H1 (cell line): ENCODE data around the gene GSE1. TPM values are rescaled to one million over a fixed set of nuclear protein-coding genes. Genes with fewer than 3 reads are reported as not detected.
A peak's percentile ranks its signal among the peaks of the same experiment; 100 is the strongest.

ENCODE experiments used
- CTCF ChIA-PET: fragments of 300-600 bp; sonication (Branson Sonifier 250); formaldehyde crosslinking; loops from one replicate; lab custom pipeline; 2021; ENCODE audit not compliant: partially characterized antibody; lab: Charles Lee
- POLR2A ChIA-PET: fragments of 300-600 bp; sonication (Branson Sonifier 250); formaldehyde crosslinking; loops from one replicate; lab custom pipeline; 2021; ENCODE audit warnings: inconsistent platforms; ENCODE audit not compliant: partially characterized antibody; lab: Charles Lee
- DNase-seq, 2 experiments: peaks; one replicate each; pipeline versions ENCODE4 v3.0.0 to v3.0.0-alpha.2; 2010 to 2022; ENCODE audit warnings: low spot score in 2 of 2, low read depth in 1 of 2, mixed read lengths in 1 of 2
- FAIRE-seq: peaks from 2 replicates; lab custom pipeline; 2011; peaks lifted over from hg19 to GRCh38; lab: Jason Lieb, UNC
- H2AFZ ChIP-seq: 2 replicates; pipeline ENCODE4 v1.8.1; 2012; ENCODE audit warnings: low read length, inconsistent platforms
- H2AK5ac ChIP-seq: 2 replicates; pipeline ENCODE4 v1.6.1; 2013; ENCODE audit warnings: low read depth, low read length
- H2BK120ac ChIP-seq: replicated peaks from 2 replicates; pipeline ENCODE3; 2013; ENCODE audit warnings: low read depth, low read length, inconsistent platforms
- H2BK12ac ChIP-seq: 2 replicates; pipeline ENCODE4 v1.6.1; 2013; ENCODE audit warnings: low read depth, low read length
- H2BK15ac ChIP-seq: 2 replicates; pipeline ENCODE4 v1.6.1; 2013; ENCODE audit warnings: low read length
- H2BK20ac ChIP-seq: 2 replicates; pipeline ENCODE4 v1.6.1; 2013; ENCODE audit warnings: low read length
- H2BK5ac ChIP-seq: 2 replicates; pipeline ENCODE4 v1.6.1; 2013; ENCODE audit warnings: low read depth, low read length
- H3K14ac ChIP-seq: 2 replicates; pipeline ENCODE4 v1.6.1; 2013; ENCODE audit warnings: inconsistent platforms; ENCODE audit not compliant: insufficient read length
- H3K18ac ChIP-seq: 2 replicates; pipeline ENCODE4 v1.6.1; 2013; ENCODE audit warnings: low read length; ENCODE audit errors: extremely low read depth
- H3K23ac ChIP-seq: 2 replicates; pipeline ENCODE4 v1.6.1; 2013; ENCODE audit warnings: inconsistent platforms; ENCODE audit not compliant: insufficient read length
- H3K23me2 ChIP-seq: 2 replicates; pipeline ENCODE4 v1.6.1; 2013; ENCODE audit warnings: low read depth, low read length
- H3K27ac ChIP-seq: 2 replicates; pipeline ENCODE4 v1.6.1; 2011; ENCODE audit warnings: low read depth, low read length, inconsistent platforms
- H3K27me3 ChIP-seq, 4 experiments: replicated peaks in 1 of 4; 1 replicate in 1 of 4; 2 replicates in 3 of 4; pipeline versions ENCODE4 v1.6.1 to v1.8.1; 2011 to 2013; ENCODE audit warnings: low read length in 3 of 4, mild to moderate bottlenecking in 3 of 4, inconsistent platforms in 2 of 4, mixed read lengths in 2 of 4, moderate library complexity in 1 of 4; ENCODE audit not compliant: control insufficient read depth in 3 of 4, insufficient read depth in 3 of 4; ENCODE audit errors: extremely low read depth in 1 of 4
- H3K36me3 ChIP-seq, 4 experiments: 2 replicates each; pipeline versions ENCODE4 v1.6.1 to v1.8.1; 2011 to 2013; ENCODE audit warnings: mild to moderate bottlenecking in 4 of 4, low read length in 3 of 4, moderate library complexity in 2 of 4, control low read depth in 1 of 4, inconsistent platforms in 1 of 4; ENCODE audit not compliant: insufficient read depth in 4 of 4, control insufficient read depth in 2 of 4
- H3K4ac ChIP-seq: replicated peaks from 2 replicates; pipeline ENCODE3; 2013; ENCODE audit warnings: low read length, low read depth, mixed read lengths, inconsistent platforms; ENCODE audit not compliant: insufficient read length
- H3K4me1 ChIP-seq, 4 experiments: replicated peaks in 1 of 4; 1 replicate in 1 of 4; 2 replicates in 3 of 4; pipeline versions ENCODE4 v1.6.1 to v1.8.1; 2011 to 2013; ENCODE audit warnings: low read length in 3 of 4, inconsistent platforms in 2 of 4, mixed read lengths in 1 of 4; ENCODE audit not compliant: insufficient read depth in 4 of 4, control insufficient read depth in 3 of 4
- H3K4me2 ChIP-seq, 2 experiments: 2 replicates each; pipeline versions ENCODE4 v1.6.1 to v1.8.1; 2011 to 2013; ENCODE audit warnings: low read depth in 2 of 2, low read length in 2 of 2, control low read depth in 1 of 2, inconsistent platforms in 1 of 2, mild to moderate bottlenecking in 1 of 2; ENCODE audit not compliant: insufficient read depth in 1 of 2
- H3K4me3 ChIP-seq, 4 experiments: fragments of 200-600, 300-600 bp in 1 of 4; sonication (generic), shearing (Covaris generic), sonication (Bioruptor Twin) in 1 of 4; 2 replicates each; pipeline versions ENCODE4 v1.5.1 to v1.8.1; 2011 to 2016; ENCODE audit warnings: low read length in 4 of 4, low read depth in 3 of 4, control low read depth in 2 of 4, inconsistent platforms in 2 of 4, mild to moderate bottlenecking in 2 of 4, mixed read lengths in 1 of 4, moderate library complexity in 1 of 4; ENCODE audit not compliant: insufficient read depth in 2 of 4; ENCODE audit errors: extremely low read depth in 1 of 4
- H3K56ac ChIP-seq: replicated peaks from 2 replicates; pipeline ENCODE3; 2013; ENCODE audit warnings: low read depth, mild to moderate bottlenecking, mixed read lengths, low read length, inconsistent platforms; ENCODE audit not compliant: insufficient read length
- H3K79me1 ChIP-seq: 2 replicates; pipeline ENCODE4 v1.6.1; 2013; ENCODE audit warnings: low read depth, low read length, control low read depth
- H3K79me2 ChIP-seq, 2 experiments: 2 replicates each; pipeline versions ENCODE4 v1.6.1 to v1.8.1; 2012 to 2013; ENCODE audit warnings: low read length in 2 of 2, mild to moderate bottlenecking in 2 of 2, inconsistent platforms in 1 of 2; ENCODE audit not compliant: insufficient read depth in 2 of 2, control insufficient read depth in 1 of 2
- H3K9ac ChIP-seq, 4 experiments: replicated peaks in 1 of 4; 1 replicate in 1 of 4; 2 replicates in 3 of 4; pipeline versions ENCODE4 v1.6.1 to v1.8.1; 2011 to 2013; ENCODE audit warnings: low read depth in 3 of 4, low read length in 3 of 4, control low read depth in 2 of 4, mild to moderate bottlenecking in 2 of 4, moderate library complexity in 2 of 4, inconsistent platforms in 1 of 4; ENCODE audit errors: extremely low read depth in 1 of 4
- H3K9me3 ChIP-seq, 2 experiments: 2 replicates each; pipeline versions ENCODE4 v1.6.1 to v1.8.1; 2012 to 2013; ENCODE audit warnings: mild to moderate bottlenecking in 2 of 2, moderate library complexity in 2 of 2, control low read depth in 1 of 2, inconsistent platforms in 1 of 2, low read depth in 1 of 2, low read length in 1 of 2, mixed read lengths in 1 of 2; ENCODE audit not compliant: insufficient read depth in 2 of 2
- H4K20me1 ChIP-seq, 2 experiments: replicated peaks in 1 of 2; 2 replicates each; pipeline versions ENCODE3 to v1.8.1; 2011 to 2013; ENCODE audit warnings: inconsistent platforms in 2 of 2, low read length in 2 of 2, mild to moderate bottlenecking in 1 of 2; ENCODE audit not compliant: insufficient read depth in 2 of 2, control insufficient read depth in 1 of 2
- H4K5ac ChIP-seq: 2 replicates; pipeline ENCODE4 v1.6.1; 2013; ENCODE audit warnings: low read length, low read depth, mixed read lengths, inconsistent platforms; ENCODE audit not compliant: insufficient read length
- H4K8ac ChIP-seq: 2 replicates; pipeline ENCODE4 v1.8.0; 2013; ENCODE audit warnings: mild to moderate bottlenecking, moderate library complexity, low read length, inconsistent platforms; ENCODE audit not compliant: insufficient read depth; ENCODE audit errors: extremely low read depth
- H4K91ac ChIP-seq: replicated peaks from 2 replicates; pipeline ENCODE3; 2013; ENCODE audit warnings: low read length, mixed read lengths, inconsistent platforms; ENCODE audit not compliant: insufficient read length
- KDM1A ChIP-seq: fragments of 200-600, 300-600 bp; sonication (generic); IDR thresholded peaks from 2 replicates; pipeline ENCODE4 v1.7.1; 2016; ENCODE audit warnings: mild to moderate bottlenecking, low read length, borderline replicate concordance
- TEAD4 ChIP-seq: IDR thresholded peaks from 2 replicates; pipeline ENCODE4 v1.6.1; 2012; ENCODE audit warnings: low read depth, low read length, inconsistent platforms, mixed read lengths
- WGBS, 2 experiments: shearing (Covaris generic) in 1 of 2; methylation state at CpG; one replicate each; pipeline versions ENCODE4 v1.1.6 to v1.1.7; 2013 to 2015; ENCODE audit warnings: low lambda C conversion rate in 2 of 2, mixed read lengths in 2 of 2, inconsistent platforms in 1 of 2, low coverage in 1 of 2, missing lambda C conversion rate in 1 of 2; ENCODE audit not compliant: insufficient replicate concordance in 2 of 2, insufficient coverage in 1 of 2, insufficient read length in 1 of 2; ENCODE audit errors: extremely low coverage in 1 of 2, missing lambda C conversion rate in 1 of 2; 5-methylcytosine and 5-hydroxymethylcytosine counted together
- polyA plus RNA-seq, 7 experiments: library from polyadenylated mRNA; depleted of rRNA in 3 of 7; stranded (reverse) in 5 of 7; unstranded in 2 of 7; fragments of >200 nt in 5 of 7; fragments of 200-250 nt in 2 of 7; gene quantifications; 1 replicate in 5 of 7; 2 replicates in 1 of 7; 4 replicates in 1 of 7; pipeline versions ENCODE4 v1.2.1 to v1.2.3, GENCODE V29; 2011 to 2013; ENCODE audit warnings: missing spikeins in 2 of 7, mixed read lengths in 2 of 7
- total RNA-seq: library from RNA; stranded (reverse); fragmentation: NEBNext Ultra II Directional; extraction: Animal tissue kit (Norgen Biotek cat#: 25700); gene quantifications from 2 replicates; pipeline ENCODE4 v1.2.1, GENCODE V29; 2021
- TF ChIP-seq, protein P1 (sequence below), 3 experiments: IDR thresholded peaks; 1 replicate in 2 of 3; 2 replicates in 1 of 3; pipeline versions ENCODE4 v1.5.1 to v1.6.1; 2011; ENCODE audit warnings: low read length in 3 of 3, mild to moderate bottlenecking in 3 of 3, inconsistent platforms in 2 of 3, low read depth in 1 of 3, moderate library complexity in 1 of 3; ENCODE audit not compliant: insufficient read depth in 1 of 3; ENCODE audit errors: control extremely low read depth in 1 of 3

The GSE1 gene
- total and polyA plus RNA-seq, 2 of the 8 experiments (the other 6 are each of a cell fraction or from before 2014, with no cell fraction given): 26.0 to 65.6 TPM

DNA sequence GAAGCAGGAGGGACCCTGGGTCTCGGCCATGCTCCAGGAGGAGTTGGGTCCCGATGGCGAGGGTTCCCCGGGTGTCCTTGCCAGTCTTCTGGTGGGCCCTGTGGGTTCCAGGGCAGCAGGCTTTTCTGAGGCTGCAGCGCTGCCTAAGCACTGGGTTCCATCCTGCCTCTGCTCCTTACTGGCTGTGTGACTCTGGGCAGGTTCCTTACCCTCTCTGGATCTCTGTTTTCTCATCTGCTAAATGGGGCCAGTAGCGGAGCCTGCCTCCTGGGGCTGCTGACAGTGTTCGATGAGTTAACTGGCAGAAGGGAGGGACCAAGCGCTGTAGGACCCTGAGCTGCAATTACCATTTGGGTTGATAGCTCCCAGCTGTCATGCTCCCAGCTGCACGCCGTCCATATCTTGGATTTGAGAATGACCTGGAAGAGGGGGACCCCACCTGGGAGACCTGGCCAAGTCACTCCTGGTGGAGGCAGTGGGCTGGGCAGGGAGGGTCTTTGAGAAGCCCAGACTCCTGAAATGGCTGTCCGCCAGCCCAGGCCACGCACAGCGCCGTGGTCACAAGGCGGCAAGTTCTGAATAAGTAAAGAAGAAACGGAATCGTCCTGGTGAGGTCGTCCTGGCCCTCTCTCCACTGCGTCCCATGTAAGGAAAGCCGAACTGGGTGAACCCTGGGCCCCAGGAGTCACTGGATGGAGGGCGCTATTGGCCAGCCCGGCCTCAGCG is 47.2 kb upstream of the GSE1 start:
- Histone ChIP-seq H3K27me3 (no peaks in the 10 kb centered on the region), H3K27ac (no peak overlapping the region), H2BK120ac (no peak overlapping the region), H3K79me1 (peaks cover 11% of the 10 kb centered on the region), H3K4me2 (0 out of 4 replicates have a peak overlapping the region, but pooled peaks of 1 of the 2 experiments have one; percentile 8), H4K20me1 (peaks cover 3 to 13% of the 10 kb centered on the region in 2 experiments), H2AFZ (no peak overlapping the region), H2BK12ac (peak overlapping the region; percentile 75; the same call in 1 of the 2 replicates), H3K9me3 (no peaks in the 10 kb centered on the region), H4K5ac (no peak overlapping the region), H4K91ac (no peak overlapping the region), H3K18ac (no peak overlapping the region; the same call in 1 of the 2 replicates), H2BK15ac (peak overlapping the region; percentile 93; the same call in 1 of the 2 replicates), H3K9ac (no peak overlapping the region), H3K79me2 (peaks cover 0 to 73% of the 10 kb centered on the region in 2 experiments; a peak in 2 of 4 replicates), H3K4me3 (peak overlapping the region in 1 of 4 experiments; percentile 5; a peak in 1 of 8 replicates), H3K23me2 (no peaks in the 10 kb centered on the region; the same call in 1 of the 2 replicates), H4K8ac (no peak overlapping the region; the same call in 1 of the 2 replicates), H3K36me3 (no peaks in the 10 kb centered on the region), H3K14ac (no peak overlapping the region), H3K23ac (no peak overlapping the region), H3K4me1 (peaks cover 21 to 64% (median 35%) of the 10 kb centered on the region in 4 experiments), H2BK5ac (peak overlapping the region; percentile 75; the same call in 1 of the 2 replicates), H3K56ac (no peak overlapping the region), H2BK20ac (0 out of 2 replicates have a peak overlapping the region, but pooled peaks have one; percentile 40), H2AK5ac (peak overlapping the region; percentile 66; the same call in 1 of the 2 replicates), H3K4ac (peak overlapping the region; percentile 14)
- ChIA-PET CTCF (interaction anchor here (0.6 to 9.4 kb wide), 17 partner anchors 8 to 1260 kb away, joined by 3 to 173 read pairs (median 7); no protein-coding TSS in a partner anchor), POLR2A (interaction anchor here (0.7 to 5.9 kb wide), 3 partner anchors 11 to 50 kb away, joined by 3 to 27 read pairs (median 4); no protein-coding TSS in a partner anchor)
- TF ChIP-seq KDM1A: peak; percentile 72; the same call in 1 of the 2 replicates
- TF ChIP-seq TEAD4: no peak
- TF ChIP-seq, protein P1, sequence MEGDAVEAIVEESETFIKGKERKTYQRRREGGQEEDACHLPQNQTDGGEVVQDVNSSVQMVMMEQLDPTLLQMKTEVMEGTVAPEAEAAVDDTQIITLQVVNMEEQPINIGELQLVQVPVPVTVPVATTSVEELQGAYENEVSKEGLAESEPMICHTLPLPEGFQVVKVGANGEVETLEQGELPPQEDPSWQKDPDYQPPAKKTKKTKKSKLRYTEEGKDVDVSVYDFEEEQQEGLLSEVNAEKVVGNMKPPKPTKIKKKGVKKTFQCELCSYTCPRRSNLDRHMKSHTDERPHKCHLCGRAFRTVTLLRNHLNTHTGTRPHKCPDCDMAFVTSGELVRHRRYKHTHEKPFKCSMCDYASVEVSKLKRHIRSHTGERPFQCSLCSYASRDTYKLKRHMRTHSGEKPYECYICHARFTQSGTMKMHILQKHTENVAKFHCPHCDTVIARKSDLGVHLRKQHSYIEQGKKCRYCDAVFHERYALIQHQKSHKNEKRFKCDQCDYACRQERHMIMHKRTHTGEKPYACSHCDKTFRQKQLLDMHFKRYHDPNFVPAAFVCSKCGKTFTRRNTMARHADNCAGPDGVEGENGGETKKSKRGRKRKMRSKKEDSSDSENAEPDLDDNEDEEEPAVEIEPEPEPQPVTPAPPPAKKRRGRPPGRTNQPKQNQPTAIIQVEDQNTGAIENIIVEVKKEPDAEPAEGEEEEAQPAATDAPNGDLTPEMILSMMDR (IDR thresholded peaks at IDR 0.05; ENCODE audit: control extremely low read depth in 1 of 3, insufficient read depth in 1 of 3, low read depth in 1 of 3, low read length in 3 of 3): peak in 1 of 3 experiments; percentile 0; a peak in 1 of 4 replicates
- no peak for DNase-seq
- WGBS, 2 experiments: 81% methylated on average over 21 of the region's 23 CpGs; no CpG with 5 or more reads in 1 of the 2 experiments
- FAIRE-seq: no peak
